ENCODE measurements around the gene MAP2. TPM values are rescaled to one million over a fixed set of nuclear protein-coding genes. Genes with fewer than 3 reads are reported as not detected.

MAP2 gene
- total and polyA plus RNA-seq, 2 donors (not counting 1 experiment from before 2014, with no cell fraction given): 51.0 to 60.1 TPM

- no peaks in the 10 kb centered on the region for H3K4me1 ChIP-seq (ENCODE audit: control insufficient read depth, extremely low read depth, insufficient read depth, low read length)
- H3K9ac ChIP-seq (ENCODE audit: insufficient read depth, low read length): no peak overlapping the region
- H3K9me3 ChIP-seq (ENCODE audit: control insufficient read depth, insufficient read depth, low read depth, low read length): no peaks in the 10 kb centered on the region
- no peak for TF ChIP-seq CTCF (conservative IDR thresholded peaks at IDR 0.05 in 1 of 2, IDR thresholded peaks at IDR 0.05 in 1 of 2; ENCODE audit: low read depth in 1 of 2, low read length in 2 of 2)
- TF ChIP-seq EZH2 (IDR thresholded peaks at IDR 0.05; ENCODE audit: low read length, missing control alignments): no peak
- H3K4me3 ChIP-seq (replicated peaks in 1 of 4; ENCODE audit: control extremely low read depth in 1 of 4, insufficient read depth in 1 of 4, low read depth in 3 of 4, low read length in 4 of 4): no peak overlapping the region
- H4K20me1 ChIP-seq (ENCODE audit: control insufficient read depth, extremely low read depth, insufficient read depth, low read length): no peaks in the 10 kb centered on the region
- no peaks in the 10 kb centered on the region for H3K79me2 ChIP-seq (ENCODE audit: control insufficient read depth, insufficient read depth, low read length)
- H3K36me3 ChIP-seq (ENCODE audit: control insufficient read depth, insufficient read depth, low read length): no peaks in the 10 kb centered on the region
- H3K27ac ChIP-seq (ENCODE audit: insufficient read depth, low read length): no peak overlapping the region
- H2AFZ ChIP-seq (ENCODE audit: low read length): no peak overlapping the region
- H3K4me2 ChIP-seq (ENCODE audit: extremely low read depth, insufficient read depth, low read length): no peak overlapping the region
- DNase-seq (ENCODE audit: low read depth in 2 of 2): no peak
- H3K27me3 ChIP-seq (ENCODE audit: control insufficient read depth, insufficient read depth, low read length): no peaks in the 10 kb centered on the region
Measured at GRCh38 chr2:209578394-209579001, 154.7 kb downstream of the MAP2 start.

- Histone ChIP-seq H2AFZ (ENCODE audit: low read length) (peak overlapping the region; percentile 70), H3K27me3 (ENCODE audit: control insufficient read depth, insufficient read depth, low read length) (no peaks in the 10 kb centered on the region), H4K20me1 (ENCODE audit: control insufficient read depth, extremely low read depth, insufficient read depth, low read length) (no peaks in the 10 kb centered on the region), H3K9ac (ENCODE audit: insufficient read depth, low read length) (peak overlapping the region; percentile 5), H3K4me2 (ENCODE audit: extremely low read depth, insufficient read depth, low read length) (peak overlapping the region; percentile 82), H3K27ac (ENCODE audit: insufficient read depth, low read length) (no peak overlapping the region), H3K9me3 (ENCODE audit: control insufficient read depth, insufficient read depth, low read depth, low read length) (no peaks in the 10 kb centered on the region), H3K36me3 (ENCODE audit: control insufficient read depth, insufficient read depth, low read length) (no peaks in the 10 kb centered on the region), H3K4me1 (ENCODE audit: control insufficient read depth, extremely low read depth, insufficient read depth, low read length) (no peaks in the 10 kb centered on the region), H3K4me3 (replicated peaks in 1 of 4; ENCODE audit: control extremely low read depth in 1 of 4, insufficient read depth in 1 of 4, low read depth in 3 of 4, low read length in 4 of 4) (peak overlapping the region; percentile 30 to 71 (median 42)), H3K79me2 (ENCODE audit: control insufficient read depth, insufficient read depth, low read length) (no peaks in the 10 kb centered on the region)
- DNase-seq (ENCODE audit: low read depth in 2 of 2): peak; percentile 34 to 46
- TF ChIP-seq CTCF (conservative IDR thresholded peaks at IDR 0.05 in 1 of 2, IDR thresholded peaks at IDR 0.05 in 1 of 2; ENCODE audit: low read depth in 1 of 2, low read length in 2 of 2): no peak
- no peak for TF ChIP-seq EZH2 (IDR thresholded peaks at IDR 0.05; ENCODE audit: low read length, missing control alignments)
Measured at GRCh38 chr2:209579230-209579749, 155.4 kb downstream of the MAP2 start.

DNA sequence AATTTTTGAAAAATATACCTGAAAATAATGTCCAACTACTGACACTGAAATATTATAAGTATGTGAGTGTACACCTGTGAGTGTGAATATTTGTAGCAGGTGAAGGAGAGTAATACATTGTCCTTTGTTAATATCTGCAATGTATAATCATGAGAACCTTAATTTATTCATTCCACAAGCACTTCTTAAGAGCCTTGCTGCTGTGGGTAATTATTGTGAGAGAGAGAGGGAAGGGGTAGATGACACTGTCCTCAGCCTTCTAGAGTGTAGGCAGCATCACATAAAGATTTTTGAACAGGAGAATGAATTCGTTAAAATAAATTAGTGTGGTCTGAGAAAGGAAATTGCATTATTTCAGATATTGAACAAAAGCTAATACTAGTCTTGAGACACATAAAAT, 157.2 kb downstream of the MAP2 start:
- Histone ChIP-seq H3K9me3 (ENCODE audit: control insufficient read depth, insufficient read depth, low read depth, low read length) (no peaks in the 10 kb centered on the region), H4K20me1 (ENCODE audit: control insufficient read depth, extremely low read depth, insufficient read depth, low read length) (no peaks in the 10 kb centered on the region), H2AFZ (ENCODE audit: low read length) (no peak overlapping the region), H3K4me1 (ENCODE audit: control insufficient read depth, extremely low read depth, insufficient read depth, low read length) (no peaks in the 10 kb centered on the region), H3K4me3 (replicated peaks in 1 of 4; ENCODE audit: control extremely low read depth in 1 of 4, insufficient read depth in 1 of 4, low read depth in 3 of 4, low read length in 4 of 4) (no peak overlapping the region), H3K9ac (ENCODE audit: insufficient read depth, low read length) (no peak overlapping the region), H3K27ac (ENCODE audit: insufficient read depth, low read length) (no peak overlapping the region), H3K4me2 (ENCODE audit: extremely low read depth, insufficient read depth, low read length) (no peak overlapping the region), H3K79me2 (ENCODE audit: control insufficient read depth, insufficient read depth, low read length) (no peaks in the 10 kb centered on the region), H3K27me3 (ENCODE audit: control insufficient read depth, insufficient read depth, low read length) (no peaks in the 10 kb centered on the region), H3K36me3 (ENCODE audit: control insufficient read depth, insufficient read depth, low read length) (no peaks in the 10 kb centered on the region)
- no peak for TF ChIP-seq EZH2 (IDR thresholded peaks at IDR 0.05; ENCODE audit: low read length, missing control alignments)
- no peak for DNase-seq (ENCODE audit: low read depth in 2 of 2)
